ENCODE data around the gene MRPS10. TPM values are rescaled to one million over a fixed set of nuclear protein-coding genes. Genes with fewer than 3 reads are reported as not detected.

MRPS10 gene
- total and polyA plus RNA-seq, 10 of the 15 experiments (the other 5 are each of a cell fraction or from before 2014, with no cell fraction given) = 28.5 to 83.3 (median 52.8) TPM

GRCh38 chr6:42163981-42164380 is 53.7 kb downstream of the MRPS10 start (continued):
- TF ChIP-seq, protein P1, sequence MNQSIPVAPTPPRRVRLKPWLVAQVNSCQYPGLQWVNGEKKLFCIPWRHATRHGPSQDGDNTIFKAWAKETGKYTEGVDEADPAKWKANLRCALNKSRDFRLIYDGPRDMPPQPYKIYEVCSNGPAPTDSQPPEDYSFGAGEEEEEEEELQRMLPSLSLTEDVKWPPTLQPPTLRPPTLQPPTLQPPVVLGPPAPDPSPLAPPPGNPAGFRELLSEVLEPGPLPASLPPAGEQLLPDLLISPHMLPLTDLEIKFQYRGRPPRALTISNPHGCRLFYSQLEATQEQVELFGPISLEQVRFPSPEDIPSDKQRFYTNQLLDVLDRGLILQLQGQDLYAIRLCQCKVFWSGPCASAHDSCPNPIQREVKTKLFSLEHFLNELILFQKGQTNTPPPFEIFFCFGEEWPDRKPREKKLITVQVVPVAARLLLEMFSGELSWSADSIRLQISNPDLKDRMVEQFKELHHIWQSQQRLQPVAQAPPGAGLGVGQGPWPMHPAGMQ (IDR thresholded peaks at IDR 0.05; ENCODE audit: borderline replicate concordance) = no peak
- TF ChIP-seq SREBF1 (IDR thresholded peaks at IDR 0.05; ENCODE audit: low read length) = no peak
- TF ChIP-seq RFX5 (IDR thresholded peaks at IDR 0.05; ENCODE audit: low read depth, low read length) = no peak
- TF ChIP-seq CBFB (IDR thresholded peaks at IDR 0.05; ENCODE audit: low read depth) = no peak
- TF ChIP-seq RUNX3 (IDR thresholded peaks at IDR 0.05; ENCODE audit: low read length) = no peak
- no peak for TF ChIP-seq CEBPZ (IDR thresholded peaks at IDR 0.05; ENCODE audit: low read depth, low read length)
- TF ChIP-seq BCL11A (IDR thresholded peaks at IDR 0.05; ENCODE audit: low read depth, low read length) = no peak
- no peak for TF ChIP-seq CTCF (IDR thresholded peaks at IDR 0.05 in 2 of 3, conservative IDR thresholded peaks at IDR 0.05 in 1 of 3; ENCODE audit: control insufficient read depth in 2 of 3, extremely low read depth in 1 of 3, insufficient read depth in 1 of 3, low read depth in 3 of 3, low read length in 3 of 3)
- TF ChIP-seq JUND (IDR thresholded peaks at IDR 0.05; ENCODE audit: low read depth, low read length) = no peak

All from GM12878 (cell line).